GM21619 (cell line): Measurements from ENCODE around the gene UBAC2.
"Not testable (repeated sequence)": the region's sequence is repeated elsewhere in the genome, so short reads cannot be mapped to it uniquely, and the experiment has no call there.

Experiments used
- ATAC-seq: cut with Tn5 transposase; IDR thresholded peaks from one replicate; pipeline ENCODE4 v1.9.1; 2021; ENCODE audit not compliant: unreplicated experiment

The UBAC2 gene

DNA sequence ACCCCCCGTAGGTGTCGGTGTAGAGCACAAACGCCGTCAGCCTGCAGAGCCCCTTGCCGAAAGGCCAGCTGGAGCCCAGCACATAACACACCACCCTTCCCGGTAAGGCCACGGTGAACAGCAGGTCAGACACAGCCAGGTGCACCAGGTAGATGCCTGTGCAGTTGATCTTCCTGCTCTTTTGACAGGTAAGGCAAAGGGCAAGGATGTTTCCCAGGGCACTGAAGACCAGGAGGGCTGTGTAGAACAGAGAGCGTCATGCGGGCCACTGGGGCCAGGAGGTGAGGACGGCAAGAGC is 208.0 kb downstream of the UBAC2 start:
- no peak for ATAC-seq

DNA sequence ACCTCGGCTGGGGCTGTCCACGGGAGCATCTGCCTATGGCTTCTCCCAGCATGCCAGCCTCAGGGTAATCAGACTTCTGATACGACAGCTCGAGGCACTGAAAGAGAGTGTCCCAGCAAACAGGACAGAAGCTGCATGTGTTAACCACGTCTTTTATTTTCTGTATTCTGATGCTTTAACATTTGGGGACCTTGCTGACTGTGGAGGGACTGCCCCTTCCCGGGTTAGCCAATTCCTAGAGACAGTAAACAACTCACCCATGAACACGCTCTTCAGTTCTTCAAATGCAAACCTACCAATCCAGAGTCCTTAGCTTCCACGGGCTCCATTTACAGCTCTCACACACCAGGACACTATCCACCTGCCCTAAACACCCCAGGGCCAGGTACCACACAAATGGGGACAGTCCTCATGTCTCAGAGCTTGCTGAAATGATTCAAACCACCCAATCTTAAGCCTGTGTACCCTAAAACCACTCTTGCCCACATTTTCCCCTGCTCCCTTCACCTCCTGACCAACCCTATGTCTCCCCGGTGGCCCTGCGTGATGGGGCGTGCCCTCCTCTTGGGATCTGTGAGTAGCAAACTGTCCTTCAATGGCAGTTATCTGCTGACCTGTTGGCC is 208.9 kb downstream of the UBAC2 start:
- ATAC-seq: not testable (repeated sequence)

DNA sequence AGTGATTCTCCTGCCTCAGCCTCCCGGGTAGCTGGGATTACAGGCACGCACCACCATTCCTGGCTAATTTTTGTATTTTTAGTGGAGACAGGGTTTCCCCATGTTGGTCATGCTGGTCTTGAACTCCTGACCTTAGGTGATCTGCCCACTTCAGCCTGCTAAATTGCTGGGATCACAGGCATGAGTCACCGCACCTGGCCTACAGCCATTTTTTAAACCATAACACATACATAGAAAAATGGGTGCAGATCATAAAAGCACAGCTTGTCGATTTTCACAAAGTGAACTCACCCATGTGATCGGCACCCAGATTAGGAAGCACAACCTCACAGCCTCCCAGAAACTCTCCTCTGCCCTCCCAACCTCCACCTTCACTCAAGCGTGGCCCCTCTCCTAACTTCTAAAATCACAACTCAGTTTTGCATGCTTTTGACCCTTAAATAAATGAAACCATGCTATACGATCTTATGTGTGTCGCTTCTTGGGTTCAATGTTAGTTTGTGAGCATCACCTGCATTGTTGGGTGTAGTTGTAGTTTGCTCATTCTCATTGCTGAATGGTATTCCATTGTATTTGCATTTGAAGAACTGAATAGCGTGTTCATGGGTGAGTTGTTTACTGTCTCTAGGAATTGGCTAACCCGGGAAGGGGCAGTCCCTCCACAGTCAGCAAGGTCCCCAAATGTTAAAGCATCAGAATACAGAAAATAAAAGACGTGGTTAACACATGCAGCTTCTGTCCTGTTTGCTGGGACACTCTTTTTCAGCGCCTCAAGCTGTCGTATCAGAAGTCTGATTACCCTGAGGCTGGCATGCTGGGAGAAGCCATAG is 210.2 kb downstream of the UBAC2 start:
- ATAC-seq: not testable (repeated sequence)

DNA sequence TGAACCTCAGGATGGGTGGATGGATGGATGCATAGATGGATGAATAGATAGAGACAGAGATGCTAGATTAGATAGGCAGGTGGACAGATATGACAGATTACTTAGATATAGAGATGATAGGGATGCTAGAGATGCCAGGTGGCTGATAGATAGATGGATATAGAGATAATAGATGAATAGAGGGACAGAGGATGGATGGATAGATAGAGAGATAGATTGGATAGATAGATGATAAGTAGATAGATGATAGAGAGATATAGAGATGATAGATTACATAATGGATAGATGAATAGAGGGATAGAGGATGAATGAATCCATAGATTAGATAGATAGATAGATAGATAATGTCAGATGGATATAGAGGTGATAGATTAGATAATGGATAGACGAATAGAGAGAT is 212.2 kb downstream of the UBAC2 start:
- no peak for ATAC-seq

DNA sequence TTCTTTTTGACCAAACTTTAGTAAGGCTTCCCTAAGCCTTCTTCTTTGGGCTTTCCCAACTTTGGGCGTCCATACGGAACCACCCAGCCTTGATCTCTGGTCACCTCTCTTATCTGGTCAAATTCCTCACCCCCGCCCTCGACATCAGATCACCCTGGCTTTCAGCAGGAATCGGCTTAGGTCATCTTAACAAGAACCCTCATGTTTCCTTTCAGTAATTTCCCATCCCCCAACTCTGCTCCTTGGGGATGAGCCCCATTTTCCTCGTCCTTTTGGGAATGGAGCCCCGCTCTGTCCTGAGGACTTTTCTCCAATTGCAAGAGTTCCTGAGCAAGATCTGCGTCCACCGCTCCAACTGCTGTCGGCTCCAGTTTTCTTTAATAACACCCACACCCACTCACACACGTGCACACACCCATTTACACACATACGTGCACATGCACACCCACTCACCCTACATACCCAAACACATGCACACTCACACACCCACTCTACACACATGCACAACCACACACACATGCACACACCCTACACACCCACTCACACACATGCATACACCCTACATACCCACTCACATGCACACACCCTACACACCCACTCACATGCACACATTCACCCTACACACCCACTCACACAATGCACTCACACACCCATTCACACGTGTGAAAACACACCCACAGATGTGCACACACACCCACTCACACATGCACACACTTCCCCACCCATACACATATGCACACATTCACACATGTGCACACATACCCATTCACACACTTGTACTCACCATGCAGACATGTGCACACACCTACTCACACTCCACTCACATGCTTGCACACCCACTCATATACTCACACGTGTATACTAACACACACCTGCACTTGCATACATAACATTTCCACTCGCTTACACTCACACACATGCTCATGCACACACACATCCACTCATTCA is 213.7 kb downstream of the UBAC2 start:
- ATAC-seq: no peak

DNA sequence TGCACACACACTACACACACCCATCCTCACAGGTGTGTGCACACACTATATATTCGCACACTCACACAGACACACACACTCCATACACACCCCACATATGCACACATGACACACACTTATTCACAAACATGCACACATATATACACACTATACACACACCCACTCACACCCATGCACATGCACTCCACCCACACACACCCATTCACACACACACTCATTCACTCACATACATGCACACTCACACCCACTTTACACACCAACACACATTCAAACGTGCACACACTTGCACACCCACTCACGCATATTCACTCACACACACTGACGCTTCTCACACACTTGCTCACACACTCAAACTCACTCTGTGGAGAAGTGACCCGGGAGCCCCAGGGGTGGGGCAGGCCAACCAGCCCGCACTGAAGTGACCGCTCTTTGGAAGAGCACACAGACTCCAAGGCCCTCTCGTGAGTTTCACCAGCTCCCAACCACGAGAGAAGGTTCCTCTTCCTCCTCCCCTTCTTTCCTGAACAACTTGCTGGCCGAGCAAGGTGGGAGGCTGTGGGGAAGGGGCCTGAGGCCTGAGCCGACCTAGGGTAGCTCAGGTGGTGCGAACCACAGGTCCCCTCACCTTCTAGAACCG is 214.5 kb downstream of the UBAC2 start:
- no peak for ATAC-seq

DNA sequence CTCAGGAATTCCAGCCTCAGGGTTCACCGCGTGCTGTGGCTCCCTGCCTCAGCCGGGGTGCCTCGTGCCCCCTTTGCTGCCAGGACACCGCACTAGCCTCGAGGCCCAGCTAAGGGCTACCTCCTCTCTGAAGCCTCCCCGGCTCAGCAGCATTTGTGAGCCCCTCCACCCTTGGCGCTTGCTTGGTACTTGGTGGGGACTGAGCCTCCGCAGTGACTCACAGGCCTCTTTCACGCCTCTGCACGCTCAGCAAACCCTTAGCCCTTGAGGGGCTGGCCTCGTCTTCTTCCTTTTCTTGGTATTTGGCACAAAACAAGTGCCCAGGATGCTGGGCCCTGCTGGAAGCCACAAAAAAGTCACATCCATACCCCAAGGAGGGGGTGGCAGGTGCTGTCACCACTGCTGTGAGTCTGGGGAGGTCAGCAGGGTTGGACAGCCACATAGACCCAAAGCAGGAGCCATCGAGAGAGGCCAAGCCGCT is 215.2 kb downstream of the UBAC2 start:
- no peak for ATAC-seq

DNA sequence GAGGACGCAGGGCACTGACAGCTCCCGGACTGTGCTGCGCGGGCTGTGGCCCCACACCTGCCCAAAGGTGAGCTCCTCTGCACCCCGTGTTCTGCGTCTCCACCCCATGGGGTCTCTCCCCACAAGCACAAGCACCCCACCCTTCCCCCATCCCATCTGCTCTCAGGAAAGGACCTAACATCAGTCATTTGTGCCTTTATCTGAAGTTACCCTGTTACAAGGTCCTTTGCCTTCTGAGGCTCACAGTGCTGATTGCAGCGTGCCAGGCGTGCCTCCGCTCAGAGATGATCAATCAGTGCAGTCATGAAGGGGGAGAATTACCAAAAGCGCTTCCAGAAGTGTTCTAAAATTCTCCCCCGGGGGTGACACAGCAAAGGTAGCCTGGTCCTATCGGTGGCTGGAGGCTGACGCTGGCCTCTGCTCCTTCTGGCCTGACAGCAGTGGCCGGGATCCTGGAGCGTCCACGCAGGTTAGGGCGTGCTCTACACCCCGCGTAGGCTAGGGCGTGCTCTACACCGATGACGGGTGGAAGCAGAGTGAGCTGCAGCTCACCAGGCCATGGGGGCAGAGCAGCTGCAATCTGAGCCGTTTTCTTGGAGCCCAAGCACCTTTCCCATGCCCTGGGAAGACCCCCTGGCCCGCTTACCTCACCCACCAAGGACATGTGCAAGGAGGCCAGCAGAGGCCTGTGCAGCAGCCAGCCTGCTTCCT is 215.9 kb downstream of the UBAC2 start:
- ATAC-seq: no peak

DNA sequence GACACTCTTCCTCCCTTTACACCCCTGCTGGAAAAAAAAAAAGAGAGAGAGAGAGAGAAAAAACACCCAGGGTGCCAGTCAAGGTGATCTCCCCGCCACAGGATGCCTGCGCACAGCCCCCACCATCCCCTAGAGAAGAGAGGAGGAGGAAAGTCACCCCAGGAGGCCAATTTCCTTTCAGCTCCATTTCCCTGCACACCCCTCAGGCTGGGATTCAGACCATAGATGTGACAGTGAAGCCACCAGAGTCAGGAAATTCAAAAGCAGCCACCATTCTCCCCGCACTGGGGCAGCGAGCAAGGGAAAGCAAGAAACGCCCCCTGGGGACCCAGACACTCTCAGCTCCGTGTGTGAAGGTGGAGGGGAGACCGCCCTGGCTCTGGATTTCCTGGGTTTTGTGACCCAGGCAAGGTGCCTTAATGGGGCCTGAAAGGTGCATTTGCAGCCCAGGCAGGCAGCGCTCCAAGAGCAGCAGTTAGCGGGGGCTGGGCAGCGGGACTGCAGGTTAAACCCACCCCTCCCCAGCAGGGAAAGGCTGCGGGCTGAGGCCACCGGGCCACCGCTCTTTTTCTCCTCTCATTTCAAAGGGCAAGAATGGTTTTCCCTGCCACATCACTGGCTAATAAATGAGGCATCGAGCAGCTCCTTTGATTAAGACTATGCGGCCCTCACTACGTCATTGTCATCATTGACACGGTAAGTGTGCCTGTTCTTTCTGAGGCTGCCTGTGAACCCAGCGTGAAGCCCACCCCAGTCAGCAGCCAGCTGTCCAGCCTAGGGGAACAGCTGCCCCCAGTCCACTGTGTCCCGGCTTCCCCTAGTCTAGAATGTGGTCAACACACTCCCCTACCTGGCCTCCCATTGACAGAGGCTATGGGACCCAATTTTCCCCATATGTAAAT is 216.8 kb downstream of the UBAC2 start:
- ATAC-seq: no peak

DNA sequence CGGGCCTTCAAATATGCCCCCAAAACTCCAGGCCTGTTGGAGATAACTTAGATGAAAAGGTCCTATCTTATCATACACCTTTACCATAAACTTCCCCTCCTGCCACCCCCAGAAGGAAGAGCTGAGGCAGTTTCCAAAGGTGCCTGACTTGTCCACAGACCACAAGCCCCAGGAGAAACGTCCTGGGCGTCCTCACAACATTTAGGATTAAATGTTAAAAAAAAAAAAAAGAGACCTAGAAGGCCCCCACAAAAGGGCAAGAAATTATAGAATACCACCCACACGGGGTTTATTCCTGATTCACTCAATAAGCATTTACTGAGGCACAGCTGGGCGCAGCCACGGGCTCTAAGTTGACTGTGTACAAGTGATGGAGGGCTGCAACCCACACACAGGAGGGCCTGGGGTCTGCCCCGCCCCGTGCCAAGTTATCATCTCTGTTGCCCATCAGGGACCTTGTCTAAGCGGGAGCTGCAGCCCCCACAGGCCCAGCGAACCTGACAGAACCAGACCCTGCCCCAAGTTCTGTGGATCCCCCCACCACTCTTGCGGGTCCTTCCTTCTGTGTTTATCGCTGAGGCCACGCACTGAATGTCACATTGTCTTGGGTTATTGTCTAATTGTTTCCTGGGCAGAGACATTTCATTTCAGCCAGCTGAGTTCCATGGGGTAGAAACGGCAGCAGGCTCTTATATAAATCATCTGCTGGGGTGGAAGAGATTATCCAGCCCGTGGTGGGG is 217.6 kb downstream of the UBAC2 start:
- ATAC-seq: no peak

DNA sequence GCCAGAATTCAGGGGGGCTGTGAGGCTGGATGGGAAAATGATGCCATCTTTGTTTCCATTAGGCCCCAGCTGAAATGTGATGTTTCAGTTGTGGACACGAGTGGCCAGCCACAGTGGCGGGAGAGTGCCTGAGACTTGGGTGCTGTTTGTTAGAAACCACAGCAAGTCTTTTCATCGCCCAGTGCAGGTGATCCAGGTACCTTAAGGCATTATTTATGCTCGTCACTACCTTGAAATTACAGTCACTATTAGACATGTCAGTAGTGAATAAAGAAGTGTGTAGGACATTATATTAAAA is 218.1 kb downstream of the UBAC2 start:
- no peak for ATAC-seq

DNA sequence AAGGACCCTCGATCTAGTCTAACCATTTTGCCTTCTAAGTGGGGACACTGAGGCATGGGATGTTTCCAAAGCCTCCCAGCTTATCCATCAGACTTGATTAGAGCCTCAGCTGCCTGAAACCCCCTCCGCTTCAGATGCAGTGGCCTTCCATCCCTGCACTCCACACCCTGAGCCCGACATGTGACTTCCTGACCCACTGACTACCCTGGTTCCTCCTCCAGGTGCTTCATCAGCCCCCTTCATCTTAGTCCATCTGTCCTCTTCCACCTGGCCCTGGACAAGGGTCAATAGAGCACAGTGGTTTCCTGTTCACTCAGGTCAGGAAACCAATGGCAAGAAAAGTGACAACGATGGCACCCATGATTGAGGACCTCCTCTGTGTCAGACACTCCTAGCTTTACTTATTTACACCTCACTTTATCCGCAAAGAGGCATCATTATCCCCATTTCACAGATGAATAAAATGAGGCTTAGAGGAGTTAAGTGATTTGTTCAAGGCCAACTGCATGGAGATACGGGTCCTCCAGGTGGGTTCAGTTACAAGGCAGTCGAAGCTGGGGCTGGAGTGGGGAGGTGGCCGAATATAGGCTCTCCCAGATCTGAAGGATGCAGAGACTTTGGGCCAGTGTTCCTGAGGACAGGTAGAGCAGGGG is 219.1 kb downstream of the UBAC2 start:
- no peak for ATAC-seq

DNA sequence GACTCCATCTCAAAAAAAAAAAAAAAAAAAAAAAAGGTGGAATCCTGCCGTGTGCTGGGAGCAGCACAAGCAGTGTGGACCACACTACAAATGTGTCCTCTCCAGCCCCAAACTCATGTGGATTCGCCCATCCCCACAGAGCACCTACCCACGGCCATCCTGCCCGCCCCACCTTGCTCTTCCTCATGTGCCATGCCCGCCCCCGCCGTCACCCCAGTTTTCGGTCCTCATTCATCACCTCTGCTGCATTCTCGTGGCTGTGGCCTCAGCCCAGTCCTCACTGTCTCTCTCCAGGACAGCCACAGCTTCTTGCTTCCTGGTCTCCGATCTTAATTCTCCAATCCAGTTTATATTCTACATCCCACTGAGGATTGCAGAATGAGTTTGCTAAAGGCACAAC is 220.6 kb downstream of the UBAC2 start:
- no peak for ATAC-seq

DNA sequence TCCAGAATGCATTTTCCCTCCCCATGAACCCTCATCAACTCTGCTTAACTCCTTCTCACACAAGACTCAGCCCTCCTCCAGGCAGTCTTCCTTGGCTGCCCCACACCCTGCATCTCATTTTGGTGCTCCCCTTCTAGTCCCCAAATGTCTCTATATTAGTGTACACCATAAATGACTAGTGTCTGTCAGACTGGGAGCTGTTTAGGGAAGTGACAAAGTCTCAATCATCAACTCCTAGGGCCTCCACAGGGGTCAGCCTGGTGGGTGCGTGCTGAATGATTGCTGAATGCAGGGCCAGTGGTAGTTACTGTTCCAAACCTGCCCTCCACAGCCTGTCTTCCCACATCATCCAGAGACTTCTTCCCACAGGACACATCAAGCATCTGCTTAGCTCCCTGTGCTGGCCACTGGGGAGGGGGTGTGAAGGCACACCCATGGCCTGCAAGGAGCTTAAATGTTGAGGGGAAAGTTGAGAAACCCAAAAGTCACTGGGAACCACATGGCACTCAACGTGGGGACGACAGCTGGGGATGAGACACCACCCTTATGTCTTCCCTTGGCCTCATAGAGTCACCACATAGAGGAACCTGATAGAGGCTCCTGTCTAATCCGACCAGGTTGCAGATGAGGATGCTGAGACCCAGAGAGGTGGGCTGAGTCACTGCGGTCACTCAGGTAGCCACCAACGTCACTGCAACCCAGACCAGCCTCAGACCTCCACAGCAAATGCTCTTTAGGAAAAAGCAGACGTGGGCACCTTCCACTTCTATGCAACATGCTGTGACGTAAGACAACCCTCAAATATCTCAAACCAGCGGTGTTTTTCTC is 221.3 kb downstream of the UBAC2 start:
- no peak for ATAC-seq

DNA sequence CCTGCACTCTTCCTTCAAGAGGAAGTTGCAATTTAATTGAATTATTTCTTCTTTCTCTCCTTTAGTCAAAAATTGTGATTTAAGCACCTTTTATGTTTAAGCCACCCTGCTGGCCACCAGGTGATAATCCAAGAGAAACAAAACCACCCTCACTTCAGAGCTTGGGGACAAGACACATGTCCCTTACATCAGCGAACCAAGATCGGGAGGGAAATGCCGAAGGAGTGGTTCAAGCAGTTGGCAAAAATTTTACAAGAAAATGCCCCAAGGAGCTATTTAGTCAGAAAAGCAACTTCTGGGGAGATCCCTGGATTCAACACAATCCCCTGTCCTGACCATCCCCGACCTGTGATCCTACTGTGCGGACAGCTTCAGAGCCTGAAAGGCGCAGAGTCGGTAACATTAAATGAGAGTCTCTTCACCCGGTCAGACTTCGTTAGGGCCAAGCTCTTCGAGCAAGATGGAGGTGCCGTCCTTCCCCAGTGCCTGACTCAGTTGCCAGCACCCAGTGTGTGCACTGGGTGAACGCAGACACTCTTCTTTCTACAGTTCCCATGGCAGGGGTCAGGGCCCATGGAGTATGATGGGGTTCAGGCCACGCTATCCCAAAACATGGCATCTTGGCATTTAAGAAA is 222.0 kb downstream of the UBAC2 start:
- ATAC-seq: no peak

DNA sequence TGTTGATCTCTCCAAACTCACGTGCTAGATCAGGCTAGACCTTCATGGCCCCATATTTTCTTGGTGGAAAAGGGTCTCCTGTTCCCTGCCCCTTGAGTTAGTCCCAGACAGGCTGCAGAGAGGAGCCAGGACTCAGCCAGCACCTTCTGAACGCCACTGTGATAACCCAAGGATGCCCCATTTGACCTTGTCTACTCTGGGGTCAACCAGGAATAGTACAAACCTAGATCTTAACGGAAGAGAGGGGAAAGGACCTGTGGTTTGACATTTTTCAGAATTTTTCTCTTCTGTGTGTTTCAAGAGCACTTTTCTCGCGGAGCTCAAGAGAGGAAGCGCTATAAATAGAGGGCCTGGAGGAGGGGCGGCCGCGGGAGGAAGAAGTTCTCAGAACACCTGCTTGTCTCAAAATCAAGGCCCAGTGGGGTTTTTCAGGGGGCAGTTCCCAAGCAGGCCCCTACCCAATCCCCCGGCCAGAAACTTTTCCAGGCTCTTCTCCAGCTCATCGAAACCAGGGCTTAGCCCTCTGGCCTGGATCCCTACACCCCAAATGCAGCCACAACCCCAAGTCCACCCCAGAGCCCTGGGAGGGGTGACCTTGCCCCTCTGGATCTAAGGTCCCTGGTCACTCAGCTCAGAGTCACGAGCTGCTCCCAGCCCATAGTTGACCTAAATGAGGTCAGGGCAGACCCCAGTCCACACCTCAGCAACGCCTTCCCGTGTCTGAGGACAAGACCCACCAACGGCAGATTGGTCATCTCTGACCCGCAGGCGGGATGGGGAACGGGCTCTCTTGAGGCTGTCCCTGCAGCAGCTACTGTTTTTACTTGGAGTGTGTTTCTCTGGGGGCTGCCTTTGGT is 225.1 kb downstream of the UBAC2 start:
- peak; percentile 68 for ATAC-seq
